HCT116 (cell line): Measurements from ENCODE around the gene RNASEL.

Source experiments
- EGR1 ChIP-seq: IDR thresholded peaks from 2 replicates; pipeline ENCODE4 v1.6.1; 2012; ENCODE audit warnings: low read depth
- EZH2 ChIP-seq: fragments of 200-600 bp; sonication (generic); IDR thresholded peaks from 2 replicates; pipeline ENCODE4 v1.6.1; 2017; ENCODE audit warnings: antibody characterized with exemption, mixed run types
- POLR2A ChIP-seq: IDR thresholded peaks from 2 replicates; pipeline ENCODE4 v1.7.0; 2011; ENCODE audit warnings: borderline replicate concordance; ENCODE audit not compliant: insufficient read depth, insufficient read length; ENCODE audit errors: extremely low read depth
- POLR2AphosphoS5 ChIP-seq: IDR thresholded peaks from 2 replicates; pipeline ENCODE4 v1.6.1; 2011; ENCODE audit warnings: mild to moderate bottlenecking, low read depth, low read length, moderate library complexity
- SIN3A ChIP-seq: IDR thresholded peaks from 2 replicates; pipeline ENCODE4 v1.6.1; 2012; ENCODE audit warnings: low read depth
- YY1 ChIP-seq: IDR thresholded peaks from 2 replicates; pipeline ENCODE4 v1.6.1; 2011; ENCODE audit warnings: low read length, low read depth, moderate library complexity, mild to moderate bottlenecking; ENCODE audit not compliant: insufficient replicate concordance; ENCODE audit errors: extremely low read depth
- TF ChIP-seq, protein P1 (sequence below), 3 experiments: fragments of 200-600 bp in 1 of 3; sonication (generic) in 1 of 3; IDR thresholded peaks in 2 of 3; conservative IDR thresholded peaks in 1 of 3; 2 replicates each; pipeline ENCODE4 v1.5.1; 2012 to 2017; ENCODE audit warnings: low read depth in 2 of 3, low read length in 2 of 3, antibody characterized with exemption in 1 of 3, borderline replicate concordance in 1 of 3, control low read depth in 1 of 3, mild to moderate bottlenecking in 1 of 3, mixed read lengths in 1 of 3, mixed run types in 1 of 3, moderate library complexity in 1 of 3; ENCODE audit not compliant: insufficient read depth in 1 of 3

DNA sequence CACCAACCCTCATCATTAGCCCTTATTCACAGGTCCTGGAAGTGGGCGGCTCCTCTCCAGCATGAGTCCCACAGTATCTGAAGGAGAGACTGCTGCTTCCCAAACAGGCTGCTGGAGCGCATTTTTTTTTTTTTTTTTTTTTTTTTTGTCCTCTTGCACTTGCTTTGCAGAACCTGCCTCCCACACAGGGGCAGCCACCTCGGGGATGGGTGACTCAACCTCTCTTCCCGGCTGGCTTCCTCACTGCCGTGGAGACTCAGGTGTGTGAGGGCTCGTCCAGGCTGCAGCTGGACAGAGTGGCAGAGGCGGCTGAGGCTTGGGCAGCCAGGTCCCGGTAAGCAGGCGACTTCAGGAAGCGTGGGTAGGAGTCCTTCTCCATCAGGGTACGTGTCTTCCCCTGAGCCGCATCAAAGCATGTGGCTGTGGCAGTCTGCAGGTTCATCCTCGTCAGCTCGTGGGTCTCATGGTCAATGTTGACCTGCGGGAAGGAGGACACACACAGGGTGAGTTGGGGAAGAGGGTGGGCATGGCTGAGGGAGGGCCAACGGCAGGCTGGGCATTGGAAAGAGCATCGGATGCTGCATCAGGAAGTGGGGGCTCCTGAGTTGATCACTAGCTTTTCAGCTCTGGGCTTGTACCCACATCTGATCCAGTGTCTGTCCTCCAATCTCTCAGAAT is 11.1 kb upstream of the RNASEL start:
- TF ChIP-seq, protein P1, sequence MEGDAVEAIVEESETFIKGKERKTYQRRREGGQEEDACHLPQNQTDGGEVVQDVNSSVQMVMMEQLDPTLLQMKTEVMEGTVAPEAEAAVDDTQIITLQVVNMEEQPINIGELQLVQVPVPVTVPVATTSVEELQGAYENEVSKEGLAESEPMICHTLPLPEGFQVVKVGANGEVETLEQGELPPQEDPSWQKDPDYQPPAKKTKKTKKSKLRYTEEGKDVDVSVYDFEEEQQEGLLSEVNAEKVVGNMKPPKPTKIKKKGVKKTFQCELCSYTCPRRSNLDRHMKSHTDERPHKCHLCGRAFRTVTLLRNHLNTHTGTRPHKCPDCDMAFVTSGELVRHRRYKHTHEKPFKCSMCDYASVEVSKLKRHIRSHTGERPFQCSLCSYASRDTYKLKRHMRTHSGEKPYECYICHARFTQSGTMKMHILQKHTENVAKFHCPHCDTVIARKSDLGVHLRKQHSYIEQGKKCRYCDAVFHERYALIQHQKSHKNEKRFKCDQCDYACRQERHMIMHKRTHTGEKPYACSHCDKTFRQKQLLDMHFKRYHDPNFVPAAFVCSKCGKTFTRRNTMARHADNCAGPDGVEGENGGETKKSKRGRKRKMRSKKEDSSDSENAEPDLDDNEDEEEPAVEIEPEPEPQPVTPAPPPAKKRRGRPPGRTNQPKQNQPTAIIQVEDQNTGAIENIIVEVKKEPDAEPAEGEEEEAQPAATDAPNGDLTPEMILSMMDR (IDR thresholded peaks at IDR 0.05 in 2 of 3, conservative IDR thresholded peaks at IDR 0.05 in 1 of 3; ENCODE audit: borderline replicate concordance in 1 of 3, insufficient read depth in 1 of 3, low read depth in 2 of 3, low read length in 2 of 3), result no peak
- TF ChIP-seq POLR2A (no peak), EGR1 (no peak), POLR2AphosphoS5 (no peak), SIN3A (no peak), YY1 (no peak), EZH2 (no peak)
